IPS DF 6.9 (cell line): Measurements from ENCODE around the gene CKAP2L.

Source experiments
- DNase-seq: peaks from one replicate; pipeline ENCODE4 v3.0.0-alpha.2; 2013; ENCODE audit warnings: low read depth, low spot score
- H3K27ac ChIP-seq: one replicate; pipeline ENCODE4 v1.5.1; 2013; ENCODE audit warnings: low read length, control low read depth
- H3K27me3 ChIP-seq: 2 replicates; pipeline ENCODE4 v1.6.1; 2013; ENCODE audit warnings: mild to moderate bottlenecking, low read length; ENCODE audit not compliant: control insufficient read depth, insufficient read depth
- H3K36me3 ChIP-seq: 2 replicates; pipeline ENCODE4 v1.6.1; 2013; ENCODE audit warnings: low read length; ENCODE audit not compliant: control insufficient read depth, insufficient read depth
- H3K4me1 ChIP-seq: 2 replicates; pipeline ENCODE4 v1.6.1; 2013; ENCODE audit warnings: low read length; ENCODE audit not compliant: control insufficient read depth, insufficient read depth
- H3K4me3 ChIP-seq: 2 replicates; pipeline ENCODE4 v1.5.1; 2013; ENCODE audit warnings: mild to moderate bottlenecking, low read length
- H3K9me3 ChIP-seq: 2 replicates; pipeline ENCODE4 v1.6.1; 2013; ENCODE audit warnings: low read length, inconsistent platforms; ENCODE audit not compliant: control insufficient read depth, insufficient read depth
- WGBS: extraction: QIAGEN DNeasy Blood & Tissue Kit; methylation state at CpG from one replicate; pipeline ENCODE4 v1.1.7; 2013; ENCODE audit warnings: mixed read lengths, missing lambda C conversion rate; ENCODE audit not compliant: insufficient read length, insufficient coverage; 5-methylcytosine and 5-hydroxymethylcytosine counted together

CKAP2L gene

GRCh38 chr2:112691881-112692281 is 72.5 kb downstream of the CKAP2L start:
- Histone ChIP-seq H3K36me3 (no peaks in the 10 kb centered on the region), H3K27ac (no peak overlapping the region), H3K4me3 (no peak overlapping the region), H3K27me3 (no peaks in the 10 kb centered on the region), H3K4me1 (no peaks in the 10 kb centered on the region), H3K9me3 (no peaks in the 10 kb centered on the region)
- no CpG with 5 or more reads among the region's 4 CpGs for WGBS
- no peak for DNase-seq

GRCh38 chr2:112690853-112691401 is 73.5 kb downstream of the CKAP2L start:
- H3K4me1 ChIP-seq: no peaks in the 10 kb centered on the region
- H3K27ac ChIP-seq: no peak overlapping the region
- no CpG with 5 or more reads among the region's 9 CpGs for WGBS
- no peak overlapping the region for H3K4me3 ChIP-seq
- no peaks in the 10 kb centered on the region for H3K27me3 ChIP-seq
- peak; percentile 25 for DNase-seq
- no peaks in the 10 kb centered on the region for H3K36me3 ChIP-seq
- no peaks in the 10 kb centered on the region for H3K9me3 ChIP-seq

GRCh38 chr2:112688086-112688880 is 76.1 kb downstream of the CKAP2L start:
- no peaks in the 10 kb centered on the region for H3K4me1 ChIP-seq
- no peak overlapping the region for H3K27ac ChIP-seq
- no peaks in the 10 kb centered on the region for H3K27me3 ChIP-seq
- DNase-seq: no peak
- H3K4me3 ChIP-seq: no peak overlapping the region
- no CpG with 5 or more reads among the region's 14 CpGs for WGBS
- H3K9me3 ChIP-seq: no peaks in the 10 kb centered on the region
- H3K36me3 ChIP-seq: no peaks in the 10 kb centered on the region

- H3K27ac ChIP-seq: no peak overlapping the region
Measured at GRCh38 chr2:112687522-112687921, 76.9 kb downstream of the CKAP2L start.

More at GRCh38 chr2:112687522-112687921, 76.9 kb downstream of the CKAP2L start:
- DNase-seq: no peak
- Histone ChIP-seq H3K36me3 (no peaks in the 10 kb centered on the region), H3K4me3 (no peak overlapping the region), H3K27me3 (no peaks in the 10 kb centered on the region), H3K9me3 (no peaks in the 10 kb centered on the region), H3K4me1 (no peaks in the 10 kb centered on the region)
- no CpG with 5 or more reads among the region's 6 CpGs for WGBS
